Stimulated activated CD8-positive, alpha-beta memory T cell treated with anti-CD3 and anti-CD28 coated beads, Interleukin-12 subunit alpha, Interleukin-12 subunit beta, amount 100 ng/mL, for 24 hours (primary cell): ENCODE measurements around the gene HOXC4.

Source experiments
- DNase-seq: peaks from one replicate; pipeline ENCODE4 v3.0.0-alpha.2; 2020; ENCODE audit errors: extremely low read depth

The HOXC4 gene

DNA sequence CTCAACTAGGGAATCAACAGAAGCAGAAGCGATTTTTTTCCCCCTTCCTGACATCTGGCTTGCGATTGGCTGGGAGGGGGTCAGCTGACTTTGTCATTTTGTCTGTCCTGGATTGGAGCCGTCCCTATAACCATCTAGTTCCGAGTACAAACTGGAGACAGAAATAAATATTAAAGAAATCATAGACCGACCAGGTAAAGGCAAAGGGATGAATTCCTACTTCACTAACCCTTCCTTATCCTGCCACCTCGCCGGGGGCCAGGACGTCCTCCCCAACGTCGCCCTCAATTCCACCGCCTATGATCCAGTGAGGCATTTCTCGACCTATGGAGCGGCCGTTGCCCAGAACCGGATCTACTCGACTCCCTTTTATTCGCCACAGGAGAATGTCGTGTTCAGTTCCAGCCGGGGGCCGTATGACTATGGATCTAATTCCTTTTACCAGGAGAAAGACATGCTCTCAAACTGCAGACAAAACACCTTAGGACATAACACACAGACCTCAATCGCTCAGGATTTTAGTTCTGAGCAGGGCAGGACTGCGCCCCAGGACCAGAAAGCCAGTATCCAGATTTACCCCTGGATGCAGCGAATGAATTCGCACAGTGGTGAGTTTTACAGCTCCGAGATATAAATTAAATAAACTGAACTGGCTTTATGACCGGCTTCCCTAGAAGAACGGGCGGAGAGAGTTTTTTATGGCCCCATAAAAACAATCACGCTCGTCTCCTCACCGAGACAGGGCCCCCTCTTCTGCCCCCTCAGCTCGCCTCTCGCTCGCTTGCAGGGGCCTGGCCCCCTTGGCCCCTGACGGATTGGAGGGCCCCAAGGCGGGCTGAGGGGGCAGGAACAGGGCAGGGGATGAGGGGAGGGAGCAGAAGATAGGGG lies 25.1 kb upstream of the HOXC4 start, which contains the start of gene HOXC6:
Gene HOXC6, plus strand, starts transcription at position 127 of the 888 bp plus-strand sequence. Its CDS starts 82 bp downstream, at position 209.
- no peak for DNase-seq

DNA sequence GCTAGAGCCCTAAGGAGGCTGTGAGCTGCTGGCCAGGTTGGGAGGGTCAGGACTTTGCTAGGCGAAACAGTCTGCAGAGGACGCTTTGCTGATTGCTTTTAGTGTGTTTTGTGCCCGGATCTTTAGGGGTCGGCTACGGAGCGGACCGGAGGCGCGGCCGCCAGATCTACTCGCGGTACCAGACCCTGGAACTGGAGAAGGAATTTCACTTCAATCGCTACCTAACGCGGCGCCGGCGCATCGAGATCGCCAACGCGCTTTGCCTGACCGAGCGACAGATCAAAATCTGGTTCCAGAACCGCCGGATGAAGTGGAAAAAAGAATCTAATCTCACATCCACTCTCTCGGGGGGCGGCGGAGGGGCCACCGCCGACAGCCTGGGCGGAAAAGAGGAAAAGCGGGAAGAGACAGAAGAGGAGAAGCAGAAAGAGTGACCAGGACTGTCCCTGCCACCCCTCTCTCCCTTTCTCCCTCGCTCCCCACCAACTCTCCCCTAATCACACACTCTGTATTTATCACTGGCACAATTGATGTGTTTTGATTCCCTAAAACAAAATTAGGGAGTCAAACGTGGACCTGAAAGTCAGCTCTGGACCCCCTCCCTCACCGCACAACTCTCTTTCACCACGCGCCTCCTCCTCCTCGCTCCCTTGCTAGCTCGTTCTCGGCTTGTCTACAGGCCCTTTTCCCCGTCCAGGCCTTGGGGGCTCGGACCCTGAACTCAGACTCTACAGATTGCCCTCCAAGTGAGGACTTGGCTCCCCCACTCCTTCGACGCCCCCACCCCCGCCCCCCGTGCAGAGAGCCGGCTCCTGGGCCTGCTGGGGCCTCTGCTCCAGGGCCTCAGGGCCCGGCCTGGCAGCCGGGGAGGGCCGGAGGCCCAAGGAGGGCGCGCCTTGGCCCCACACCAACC lies 23.9 kb upstream of the HOXC4 start:
- no peak for DNase-seq

DNA sequence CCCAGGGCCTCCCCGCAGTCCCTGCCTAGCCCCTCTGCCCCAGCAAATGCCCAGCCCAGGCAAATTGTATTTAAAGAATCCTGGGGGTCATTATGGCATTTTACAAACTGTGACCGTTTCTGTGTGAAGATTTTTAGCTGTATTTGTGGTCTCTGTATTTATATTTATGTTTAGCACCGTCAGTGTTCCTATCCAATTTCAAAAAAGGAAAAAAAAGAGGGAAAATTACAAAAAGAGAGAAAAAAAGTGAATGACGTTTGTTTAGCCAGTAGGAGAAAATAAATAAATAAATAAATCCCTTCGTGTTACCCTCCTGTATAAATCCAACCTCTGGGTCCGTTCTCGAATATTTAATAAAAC lies 23.2 kb upstream of the HOXC4 start:
- DNase-seq, result no peak

DNA sequence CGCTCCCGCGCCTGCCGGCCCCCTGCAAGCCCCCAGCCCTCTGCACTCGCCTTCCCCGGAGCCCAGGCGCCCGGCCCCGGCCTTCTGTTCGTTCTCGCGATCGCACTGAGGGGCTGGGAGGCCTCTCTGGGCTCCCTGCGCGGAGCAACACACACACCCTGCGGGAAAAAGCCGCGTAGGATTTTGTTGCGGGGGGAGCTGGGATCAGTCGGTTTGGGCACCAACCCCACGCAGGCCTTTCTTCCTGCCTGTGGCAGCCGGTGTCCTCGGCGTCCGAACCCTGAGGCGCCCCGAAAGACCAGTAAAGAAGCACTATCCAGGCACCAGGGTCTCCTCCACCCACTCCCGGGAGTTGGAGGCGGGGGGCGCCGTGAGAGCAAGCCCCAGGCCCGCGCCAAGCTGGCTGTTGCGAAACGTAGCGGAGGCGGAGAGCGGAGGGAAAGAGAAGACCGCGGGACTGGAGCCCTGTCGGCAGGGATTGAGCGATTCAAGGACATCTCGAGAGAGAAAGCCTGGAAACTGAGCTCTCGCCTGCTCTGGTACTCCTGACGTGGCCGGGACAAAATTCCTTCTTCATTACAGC lies 22.7 kb upstream of the HOXC4 start:
- no peak for DNase-seq

DNA sequence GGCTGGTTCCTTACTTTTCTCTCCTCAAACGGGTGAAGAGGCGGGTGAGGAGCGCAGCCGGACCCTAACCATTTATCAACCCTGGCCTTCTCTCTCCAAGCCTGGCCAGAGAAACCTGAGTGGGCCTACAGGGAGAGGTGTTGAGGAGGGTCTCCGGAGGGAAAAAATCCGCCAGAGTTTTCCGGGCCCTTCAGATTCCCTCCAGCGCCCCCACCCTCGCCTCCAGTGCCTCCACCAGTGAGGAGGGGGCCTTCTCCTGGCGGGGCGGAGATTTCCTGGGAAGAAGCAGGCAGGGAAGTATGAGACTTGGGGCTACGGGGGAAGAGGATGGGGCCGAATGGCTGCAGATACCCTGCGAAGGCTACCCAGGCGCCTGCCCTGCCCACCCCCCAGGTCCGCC lies 22.2 kb upstream of the HOXC4 start:
- no peak for DNase-seq

DNA sequence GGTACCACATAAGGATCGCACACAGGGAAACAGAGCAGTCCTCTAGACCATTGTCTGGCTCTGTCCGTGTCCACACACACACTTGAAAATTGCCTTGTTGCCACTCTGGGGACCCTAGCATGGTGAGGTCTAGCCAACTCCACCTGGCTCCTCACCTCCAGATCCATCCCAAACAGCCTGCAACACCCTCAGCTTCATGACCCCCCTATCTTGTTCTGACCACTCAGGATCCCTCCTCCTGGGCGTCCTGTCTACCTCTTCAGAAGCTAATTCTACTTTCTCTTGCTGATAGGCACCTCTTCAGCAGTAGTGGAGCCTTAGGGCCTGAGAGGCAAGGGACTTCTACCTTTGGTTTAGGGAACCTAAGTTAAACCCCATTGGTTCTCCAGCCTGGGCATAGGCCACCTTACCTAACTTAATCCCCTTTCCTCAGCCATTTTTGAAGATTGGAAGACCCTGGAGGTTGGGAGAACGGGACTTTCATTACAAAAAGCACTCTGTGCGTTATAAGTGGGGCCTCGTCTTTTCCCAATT lies 21.5 kb upstream of the HOXC4 start:
- no peak for DNase-seq

DNA sequence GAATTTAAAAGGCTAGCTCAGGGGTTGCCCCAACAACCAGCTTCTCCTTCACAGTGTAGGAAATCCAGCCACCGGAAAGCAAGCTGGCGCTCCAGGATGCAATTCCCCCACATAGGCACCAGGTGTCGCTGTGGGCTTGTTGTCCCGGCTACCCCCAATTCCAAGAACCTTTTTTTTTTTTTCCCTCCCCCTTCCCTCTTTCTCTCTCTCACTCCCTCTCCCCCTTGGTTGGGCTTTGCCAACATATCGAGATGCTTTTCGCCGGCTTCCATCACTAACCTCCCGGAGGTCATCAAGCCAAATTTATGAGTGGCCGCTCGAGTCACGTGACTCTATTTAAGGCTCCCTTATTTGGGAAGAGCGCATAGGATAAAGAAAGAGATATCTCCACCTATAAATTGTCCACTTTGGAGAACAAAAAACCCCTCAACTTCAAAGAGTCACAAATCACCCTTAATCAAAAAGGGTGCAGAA lies 21.0 kb upstream of the HOXC4 start, which contains the start of gene HOXC5:
Gene HOXC5, plus strand, starts transcription at position 424 of the 474 bp plus-strand sequence. CDS start 73 bp downstream, outside the sequence.
- peak; percentile 17 for DNase-seq

DNA sequence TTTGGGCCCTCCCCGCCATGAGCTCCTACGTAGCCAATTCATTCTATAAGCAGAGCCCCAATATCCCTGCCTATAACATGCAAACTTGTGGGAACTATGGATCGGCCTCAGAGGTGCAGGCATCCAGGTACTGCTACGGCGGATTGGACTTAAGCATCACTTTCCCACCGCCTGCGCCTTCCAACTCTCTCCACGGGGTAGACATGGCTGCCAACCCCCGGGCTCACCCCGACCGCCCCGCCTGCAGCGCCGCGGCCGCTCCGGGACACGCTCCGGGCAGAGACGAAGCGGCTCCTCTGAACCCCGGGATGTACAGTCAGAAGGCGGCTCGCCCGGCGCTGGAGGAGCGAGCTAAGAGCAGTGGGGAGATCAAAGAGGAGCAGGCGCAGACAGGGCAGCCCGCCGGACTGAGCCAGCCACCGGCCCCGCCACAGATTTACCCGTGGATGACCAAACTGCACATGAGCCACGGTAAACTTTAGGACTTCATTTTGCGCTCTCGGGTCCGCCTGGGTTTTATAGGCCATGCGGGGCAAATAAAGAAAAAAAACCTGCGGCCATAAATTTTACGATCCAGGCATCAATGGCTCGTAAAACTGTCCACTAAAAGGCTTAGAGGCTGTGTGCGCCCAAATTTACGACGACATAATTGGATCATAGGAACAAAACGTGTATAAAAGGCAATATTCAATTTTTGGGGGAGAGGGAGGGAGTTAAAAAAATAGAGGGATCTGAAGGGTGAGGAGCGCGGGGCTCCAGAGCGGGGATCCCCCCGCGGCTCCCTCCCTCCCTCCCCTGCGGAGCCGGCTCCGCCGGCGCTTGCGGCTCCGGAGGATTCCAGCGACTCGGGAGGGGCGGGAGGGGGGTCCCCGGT lies 20.3 kb upstream of the HOXC4 start:
- no peak for DNase-seq

DNA sequence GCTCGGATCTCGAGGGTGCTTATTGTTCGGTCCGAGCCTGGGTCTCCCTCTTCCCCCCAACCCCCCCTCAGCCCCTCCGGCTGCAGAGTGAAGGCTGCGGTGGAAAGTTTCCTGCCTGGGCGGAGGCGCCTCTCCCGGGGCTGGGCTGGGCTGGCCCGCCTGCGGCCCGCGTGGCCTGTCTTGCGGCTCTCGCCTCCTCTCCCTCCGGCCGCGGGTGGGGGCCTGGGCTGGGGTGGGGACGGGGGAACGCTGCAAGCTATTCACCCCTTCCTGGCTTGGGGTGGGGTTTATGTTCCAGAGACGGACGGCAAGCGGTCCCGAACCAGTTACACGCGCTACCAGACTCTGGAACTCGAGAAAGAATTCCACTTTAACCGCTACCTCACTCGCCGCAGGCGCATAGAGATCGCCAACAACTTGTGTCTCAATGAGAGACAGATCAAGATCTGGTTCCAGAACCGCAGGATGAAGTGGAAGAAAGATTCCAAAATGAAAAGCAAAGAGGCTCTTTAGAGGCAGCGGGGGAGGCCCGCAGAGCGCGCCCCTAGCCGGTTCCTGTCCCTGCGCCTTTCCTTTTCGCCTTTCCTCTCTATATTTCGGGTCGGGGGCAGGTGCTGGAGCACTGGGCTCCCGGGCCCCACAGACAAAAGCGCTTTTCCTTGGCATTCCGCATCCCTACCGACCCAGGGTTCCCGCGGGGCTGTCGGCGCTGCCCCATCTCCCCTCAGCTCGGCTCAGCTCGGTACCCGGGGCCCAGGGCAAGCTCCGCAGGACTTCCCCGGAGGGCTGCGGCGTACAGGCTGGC lies 19.5 kb upstream of the HOXC4 start:
- no peak for DNase-seq

DNA sequence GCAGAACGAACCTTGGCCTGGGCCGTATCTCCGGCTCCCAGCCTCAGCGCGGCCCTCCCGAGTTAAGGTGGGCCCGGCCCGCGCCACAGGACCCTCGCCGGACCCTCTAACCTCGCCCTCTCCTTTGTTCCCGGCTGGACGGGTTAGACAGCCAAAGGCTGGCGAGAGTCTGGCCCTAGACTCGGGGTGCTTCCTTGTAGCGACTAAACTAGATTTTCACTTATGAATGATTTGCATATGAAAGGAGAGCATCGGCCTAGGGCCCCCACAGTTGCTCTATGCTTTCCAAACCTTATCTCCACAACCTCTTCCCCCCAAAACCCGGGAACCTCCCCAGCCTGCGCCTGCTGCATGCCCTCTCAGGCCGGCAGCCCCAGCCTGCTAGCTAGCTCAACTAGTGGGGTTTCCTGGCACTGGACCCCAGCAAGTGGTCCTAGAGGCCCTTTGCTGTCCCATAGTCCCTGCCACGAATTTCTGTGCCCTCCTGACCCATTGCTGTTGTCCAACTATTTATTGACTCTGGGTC lies 18.8 kb upstream of the HOXC4 start:
- no peak for DNase-seq

DNA sequence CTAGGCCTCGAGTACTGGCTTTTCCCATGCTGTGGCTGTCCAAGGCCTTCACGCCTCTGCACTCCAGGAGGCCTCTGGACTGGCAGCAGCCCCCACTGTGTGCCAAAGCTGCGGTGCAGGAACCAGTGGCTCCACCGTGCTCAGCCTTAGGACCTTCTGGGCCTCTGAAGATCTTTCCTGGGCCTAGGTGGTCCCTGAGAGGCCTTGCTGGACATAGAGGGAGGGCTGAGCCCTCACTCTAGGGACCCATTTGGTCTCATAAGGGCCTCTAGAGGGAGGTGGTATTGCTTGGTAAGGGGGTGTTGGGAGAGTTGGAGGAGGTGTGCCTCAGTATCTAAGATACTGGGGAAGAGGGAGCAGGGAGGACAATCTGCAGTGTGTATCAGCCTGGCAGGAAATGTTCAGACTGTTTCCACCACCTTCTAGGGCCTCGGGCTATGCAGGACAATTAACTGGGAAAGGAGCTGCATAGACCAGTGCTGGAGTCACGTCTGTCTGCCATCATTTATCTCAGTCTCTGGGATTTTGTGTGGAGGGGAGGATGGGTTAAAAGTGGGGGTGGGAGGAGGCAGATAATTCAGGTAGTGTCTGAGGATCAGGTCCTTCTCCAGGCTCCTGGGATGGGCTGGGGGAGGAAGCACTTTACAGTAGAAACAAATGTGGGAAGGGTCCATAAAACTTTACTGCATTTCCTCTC lies 17.9 kb upstream of the HOXC4 start:
- DNase-seq, result no peak

DNA sequence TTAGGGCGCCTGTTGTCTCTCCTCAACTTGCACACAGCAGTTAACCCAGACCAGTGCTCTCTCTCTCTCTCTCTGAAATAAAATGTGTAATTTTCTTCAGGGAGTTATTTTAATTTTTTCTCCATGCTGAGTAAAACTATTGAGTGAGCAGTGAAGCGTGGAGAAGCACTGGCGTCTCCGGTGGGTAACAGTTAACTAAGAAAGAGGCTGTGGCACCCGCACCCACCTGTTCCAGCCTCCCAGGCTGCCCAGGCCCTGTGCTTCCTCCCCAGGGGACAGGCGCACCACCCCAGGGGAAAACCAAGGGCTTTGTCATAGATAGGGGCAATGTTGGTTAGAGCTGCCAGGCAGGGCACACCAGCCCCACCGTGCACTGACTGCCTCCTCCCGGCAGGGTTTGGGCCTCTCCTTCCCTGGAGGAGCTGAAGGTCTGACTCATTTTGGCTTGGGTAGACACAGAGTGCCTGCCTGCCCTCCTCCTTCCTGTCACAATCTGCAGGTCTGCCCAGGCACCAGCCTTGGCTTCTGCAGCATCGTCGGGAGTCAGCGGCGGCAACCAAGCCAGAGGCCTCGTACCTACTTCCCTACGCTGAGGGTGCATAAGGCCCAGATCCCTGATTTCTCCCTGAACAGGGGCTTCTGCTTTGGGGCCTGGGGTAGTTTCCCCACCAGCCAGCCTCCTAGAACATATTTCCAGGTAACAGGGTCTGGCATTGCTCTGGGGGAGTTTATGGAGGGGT lies 16.8 kb upstream of the HOXC4 start:
- no peak for DNase-seq

DNA sequence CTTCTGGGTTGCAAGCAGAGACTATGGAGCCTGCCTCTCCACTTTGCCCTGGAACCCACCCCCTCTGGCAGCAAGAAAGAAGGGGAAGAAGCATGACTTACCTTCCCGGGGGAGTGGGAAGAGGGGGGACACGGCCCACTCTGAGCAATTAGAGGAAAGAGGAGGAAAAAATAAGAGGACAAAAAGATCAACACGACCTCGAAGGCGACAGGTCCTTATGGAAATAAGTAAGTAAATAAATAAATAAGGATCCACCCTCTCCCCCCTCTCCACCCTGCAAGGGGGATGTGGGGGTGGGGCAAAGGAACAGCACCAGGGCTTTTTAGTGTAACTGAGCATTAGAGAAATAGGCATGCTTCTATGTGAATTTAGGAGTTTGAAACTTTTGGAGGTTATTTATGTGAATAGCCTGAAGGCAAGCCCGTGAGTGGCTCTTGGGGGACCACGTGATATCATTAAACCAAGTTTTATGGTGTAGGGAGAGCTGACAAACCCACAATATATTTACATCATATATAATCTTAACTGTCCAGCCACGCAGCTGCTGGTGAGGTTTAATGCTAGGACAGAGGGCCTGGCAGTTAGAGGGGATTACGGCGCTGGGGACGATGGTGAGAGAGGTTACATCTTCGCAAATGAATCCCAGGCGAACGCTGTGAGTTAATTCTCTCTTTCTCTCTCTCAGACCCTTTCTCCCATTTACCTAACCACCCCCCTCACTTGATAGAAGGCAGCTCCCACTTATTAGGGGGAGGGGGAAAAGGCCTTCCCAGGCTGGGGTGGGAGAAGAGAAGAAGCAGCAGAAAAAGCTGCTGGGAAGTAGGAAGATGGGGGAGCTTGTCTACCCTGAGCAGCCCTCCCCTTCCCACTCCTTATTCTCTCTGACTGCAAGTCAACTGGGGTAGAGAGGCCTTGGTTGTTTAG lies 16.0 kb upstream of the HOXC4 start:
- no peak for DNase-seq

DNA sequence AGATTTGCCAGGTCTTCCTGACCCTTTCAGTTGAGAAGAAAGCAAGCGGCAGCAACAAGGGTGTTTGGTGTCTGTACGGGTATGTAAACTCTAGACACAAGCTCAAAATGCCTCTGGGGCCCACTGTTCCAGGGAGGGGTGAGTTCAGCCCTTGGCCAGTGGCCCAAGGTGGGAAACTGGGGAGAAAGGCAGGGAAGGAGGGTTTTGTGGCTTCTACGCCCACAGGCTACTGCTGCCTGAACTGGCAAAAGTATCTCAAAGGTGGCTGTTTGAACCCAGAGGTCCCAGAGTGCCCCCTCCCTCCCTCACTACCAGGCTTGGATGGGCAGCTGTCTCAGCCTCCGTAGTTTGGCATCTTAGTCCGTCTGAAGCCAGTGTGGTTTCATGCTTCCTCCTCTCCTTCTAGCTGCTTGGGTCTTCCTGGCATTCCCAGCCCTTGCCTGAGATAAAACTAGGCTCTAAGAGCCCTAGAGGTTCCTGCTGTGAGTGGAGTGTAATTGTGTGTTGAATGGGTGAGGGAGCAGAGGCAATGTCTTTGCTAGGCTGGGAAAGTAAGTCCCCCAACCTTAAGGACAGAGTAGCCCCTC lies 15.3 kb upstream of the HOXC4 start:
- no peak for DNase-seq

DNA sequence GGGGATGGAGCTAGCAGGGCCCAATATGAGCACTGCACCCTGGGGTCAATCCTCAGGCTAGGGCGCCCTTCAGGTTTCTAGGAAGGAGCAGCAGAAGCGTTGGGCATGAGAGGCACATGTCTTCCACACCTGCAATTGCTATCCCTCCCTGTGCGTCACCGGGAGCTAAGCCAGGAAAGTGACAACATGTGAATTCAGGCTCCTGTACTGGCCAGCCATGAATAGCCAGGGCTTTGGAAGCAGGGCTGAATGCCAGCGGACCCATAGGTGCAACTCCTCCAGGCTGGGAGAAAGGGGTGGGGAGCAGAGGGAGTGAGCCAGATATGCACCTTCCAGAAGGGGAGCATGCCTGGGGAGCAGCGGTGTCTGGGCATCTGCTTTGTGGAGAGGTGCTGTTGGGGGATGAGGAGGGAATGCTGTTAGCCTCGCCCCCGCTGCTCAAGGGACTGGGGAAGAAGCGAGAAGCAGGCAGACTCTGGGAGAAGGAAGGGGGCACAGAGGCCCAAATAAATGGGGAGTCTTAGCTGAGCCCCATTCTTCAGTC lies 14.7 kb upstream of the HOXC4 start:
- no peak for DNase-seq

DNA sequence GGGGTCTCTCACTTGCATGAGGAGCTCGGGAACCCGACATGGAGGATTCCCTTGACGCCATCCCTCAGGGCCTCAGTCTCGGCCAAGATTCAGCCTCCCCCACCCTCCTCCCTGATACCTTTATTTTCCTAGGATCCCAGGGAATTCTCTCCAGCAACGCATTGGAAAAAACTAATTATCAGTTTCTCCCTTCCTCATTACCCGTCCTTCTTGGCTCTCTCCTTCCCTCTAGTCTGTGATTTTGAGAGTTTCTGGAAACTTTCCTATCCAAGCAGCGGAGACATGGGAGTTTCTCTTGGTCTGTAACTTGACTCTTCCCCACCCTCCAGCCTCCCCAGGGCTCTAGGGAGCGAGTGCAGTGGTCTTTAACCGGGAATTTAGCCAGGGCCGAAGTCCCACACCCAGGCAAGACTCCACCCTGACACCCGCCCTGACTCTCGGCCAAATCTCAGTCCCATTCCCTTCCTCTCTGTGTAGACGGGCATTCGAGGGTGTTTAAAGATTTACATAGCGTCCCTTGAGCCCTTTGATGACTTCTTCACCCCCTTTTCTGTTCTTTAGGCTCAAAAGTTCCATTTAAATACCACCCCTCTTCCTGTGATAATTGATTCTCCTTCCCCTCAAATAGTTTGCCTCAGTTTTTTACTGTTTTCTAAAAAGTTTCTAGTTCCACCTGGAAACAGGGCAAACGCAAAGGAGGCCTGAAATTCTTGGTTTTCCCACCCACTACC lies 14.1 kb upstream of the HOXC4 start:
- no peak for DNase-seq
